ENCODE results near the gene TGFB1. TPM values are rescaled to one million over a fixed set of nuclear protein-coding genes. Genes with fewer than 3 reads are reported as not detected.

Gene TGFB1
- total and polyA plus RNA-seq, 9 of the 15 experiments (the other 6 are each of a cell fraction or from before 2014, with no cell fraction given): 0.24 to 159 (median 17.2) TPM

DNA sequence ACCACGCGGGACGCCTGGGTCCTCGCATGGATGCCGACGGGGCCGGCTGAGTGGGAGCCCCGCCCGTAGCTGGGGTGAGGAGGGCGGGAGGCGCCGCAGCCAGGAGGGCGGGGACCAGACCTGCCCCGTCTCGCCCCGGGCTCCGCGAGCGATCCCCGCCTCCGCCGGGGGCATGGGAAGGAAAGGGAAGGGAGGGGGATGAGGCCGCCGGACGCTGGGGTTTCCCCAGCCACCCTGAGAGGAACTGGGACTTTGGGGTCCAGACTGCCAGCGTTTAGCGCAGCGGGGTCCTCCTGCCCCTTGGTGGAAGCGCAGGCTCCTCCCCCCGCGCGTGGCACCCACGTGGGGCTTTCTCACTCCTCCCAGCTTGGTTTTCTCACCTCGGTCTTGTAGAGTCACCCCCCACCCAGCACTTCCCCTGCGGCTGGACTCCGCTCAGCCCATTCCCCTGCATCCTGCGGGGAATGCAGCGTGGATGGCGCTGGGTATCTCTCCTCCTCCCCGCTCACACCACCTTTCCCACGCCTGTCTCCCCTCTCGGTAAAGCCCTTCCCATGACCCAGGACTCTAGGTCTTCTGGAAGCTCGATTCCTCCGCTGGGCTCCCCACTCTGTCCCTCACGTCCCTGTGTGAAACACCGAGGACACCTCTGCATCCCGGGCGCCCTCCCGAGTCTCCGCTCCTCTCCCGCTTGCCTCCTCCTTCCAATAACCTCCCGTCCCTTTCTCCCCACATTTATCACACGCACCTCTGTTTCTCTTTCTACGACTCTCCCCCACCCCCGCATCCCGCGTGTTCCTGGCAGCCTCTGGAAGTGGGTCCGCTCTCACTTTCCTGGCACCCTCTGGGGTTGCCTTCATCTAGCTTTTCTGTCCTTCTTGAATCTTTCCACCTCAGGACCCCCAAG, 2.1 kb downstream of the TGFB1 start (continued):
- TF ChIP-seq, protein P1, sequence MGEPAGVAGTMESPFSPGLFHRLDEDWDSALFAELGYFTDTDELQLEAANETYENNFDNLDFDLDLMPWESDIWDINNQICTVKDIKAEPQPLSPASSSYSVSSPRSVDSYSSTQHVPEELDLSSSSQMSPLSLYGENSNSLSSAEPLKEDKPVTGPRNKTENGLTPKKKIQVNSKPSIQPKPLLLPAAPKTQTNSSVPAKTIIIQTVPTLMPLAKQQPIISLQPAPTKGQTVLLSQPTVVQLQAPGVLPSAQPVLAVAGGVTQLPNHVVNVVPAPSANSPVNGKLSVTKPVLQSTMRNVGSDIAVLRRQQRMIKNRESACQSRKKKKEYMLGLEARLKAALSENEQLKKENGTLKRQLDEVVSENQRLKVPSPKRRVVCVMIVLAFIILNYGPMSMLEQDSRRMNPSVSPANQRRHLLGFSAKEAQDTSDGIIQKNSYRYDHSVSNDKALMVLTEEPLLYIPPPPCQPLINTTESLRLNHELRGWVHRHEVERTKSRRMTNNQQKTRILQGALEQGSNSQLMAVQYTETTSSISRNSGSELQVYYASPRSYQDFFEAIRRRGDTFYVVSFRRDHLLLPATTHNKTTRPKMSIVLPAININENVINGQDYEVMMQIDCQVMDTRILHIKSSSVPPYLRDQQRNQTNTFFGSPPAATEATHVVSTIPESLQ (CRISPR knock-in tag; IDR thresholded peaks at IDR 0.05): no peak
- TF ChIP-seq PHB (CRISPR knock-in tag; IDR thresholded peaks at IDR 0.05) (no peak), HMG20A (CRISPR knock-in tag; conservative IDR thresholded peaks at IDR 0.05) (no peak), STAT5A (IDR thresholded peaks at IDR 0.05; ENCODE audit: borderline replicate concordance, low read length) (no peak), CC2D1A (IDR thresholded peaks at IDR 0.05) (no peak), ZKSCAN3 (CRISPR knock-in tag; IDR thresholded peaks at IDR 0.05) (no peak), ARNT (IDR thresholded peaks at IDR 0.05) (no peak), ZNF668 (CRISPR knock-in tag; IDR thresholded peaks at IDR 0.05) (no peak), TBL1XR1 (IDR thresholded peaks at IDR 0.05; ENCODE audit: low read length in 2 of 2) (no peak)
- TF ChIP-seq, protein P2, sequence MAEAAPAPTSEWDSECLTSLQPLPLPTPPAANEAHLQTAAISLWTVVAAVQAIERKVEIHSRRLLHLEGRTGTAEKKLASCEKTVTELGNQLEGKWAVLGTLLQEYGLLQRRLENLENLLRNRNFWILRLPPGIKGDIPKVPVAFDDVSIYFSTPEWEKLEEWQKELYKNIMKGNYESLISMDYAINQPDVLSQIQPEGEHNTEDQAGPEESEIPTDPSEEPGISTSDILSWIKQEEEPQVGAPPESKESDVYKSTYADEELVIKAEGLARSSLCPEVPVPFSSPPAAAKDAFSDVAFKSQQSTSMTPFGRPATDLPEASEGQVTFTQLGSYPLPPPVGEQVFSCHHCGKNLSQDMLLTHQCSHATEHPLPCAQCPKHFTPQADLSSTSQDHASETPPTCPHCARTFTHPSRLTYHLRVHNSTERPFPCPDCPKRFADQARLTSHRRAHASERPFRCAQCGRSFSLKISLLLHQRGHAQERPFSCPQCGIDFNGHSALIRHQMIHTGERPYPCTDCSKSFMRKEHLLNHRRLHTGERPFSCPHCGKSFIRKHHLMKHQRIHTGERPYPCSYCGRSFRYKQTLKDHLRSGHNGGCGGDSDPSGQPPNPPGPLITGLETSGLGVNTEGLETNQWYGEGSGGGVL (CRISPR knock-in tag; IDR thresholded peaks at IDR 0.05): no peak
- TF ChIP-seq, protein P3, sequence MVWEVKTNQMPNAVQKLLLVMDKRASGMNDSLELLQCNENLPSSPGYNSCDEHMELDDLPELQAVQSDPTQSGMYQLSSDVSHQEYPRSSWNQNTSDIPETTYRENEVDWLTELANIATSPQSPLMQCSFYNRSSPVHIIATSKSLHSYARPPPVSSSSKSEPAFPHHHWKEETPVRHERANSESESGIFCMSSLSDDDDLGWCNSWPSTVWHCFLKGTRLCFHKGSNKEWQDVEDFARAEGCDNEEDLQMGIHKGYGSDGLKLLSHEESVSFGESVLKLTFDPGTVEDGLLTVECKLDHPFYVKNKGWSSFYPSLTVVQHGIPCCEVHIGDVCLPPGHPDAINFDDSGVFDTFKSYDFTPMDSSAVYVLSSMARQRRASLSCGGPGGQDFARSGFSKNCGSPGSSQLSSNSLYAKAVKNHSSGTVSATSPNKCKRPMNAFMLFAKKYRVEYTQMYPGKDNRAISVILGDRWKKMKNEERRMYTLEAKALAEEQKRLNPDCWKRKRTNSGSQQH (CRISPR knock-in tag; IDR thresholded peaks at IDR 0.05): no peak; the same call in 1 of the 2 replicates
- TF ChIP-seq, protein P4, sequence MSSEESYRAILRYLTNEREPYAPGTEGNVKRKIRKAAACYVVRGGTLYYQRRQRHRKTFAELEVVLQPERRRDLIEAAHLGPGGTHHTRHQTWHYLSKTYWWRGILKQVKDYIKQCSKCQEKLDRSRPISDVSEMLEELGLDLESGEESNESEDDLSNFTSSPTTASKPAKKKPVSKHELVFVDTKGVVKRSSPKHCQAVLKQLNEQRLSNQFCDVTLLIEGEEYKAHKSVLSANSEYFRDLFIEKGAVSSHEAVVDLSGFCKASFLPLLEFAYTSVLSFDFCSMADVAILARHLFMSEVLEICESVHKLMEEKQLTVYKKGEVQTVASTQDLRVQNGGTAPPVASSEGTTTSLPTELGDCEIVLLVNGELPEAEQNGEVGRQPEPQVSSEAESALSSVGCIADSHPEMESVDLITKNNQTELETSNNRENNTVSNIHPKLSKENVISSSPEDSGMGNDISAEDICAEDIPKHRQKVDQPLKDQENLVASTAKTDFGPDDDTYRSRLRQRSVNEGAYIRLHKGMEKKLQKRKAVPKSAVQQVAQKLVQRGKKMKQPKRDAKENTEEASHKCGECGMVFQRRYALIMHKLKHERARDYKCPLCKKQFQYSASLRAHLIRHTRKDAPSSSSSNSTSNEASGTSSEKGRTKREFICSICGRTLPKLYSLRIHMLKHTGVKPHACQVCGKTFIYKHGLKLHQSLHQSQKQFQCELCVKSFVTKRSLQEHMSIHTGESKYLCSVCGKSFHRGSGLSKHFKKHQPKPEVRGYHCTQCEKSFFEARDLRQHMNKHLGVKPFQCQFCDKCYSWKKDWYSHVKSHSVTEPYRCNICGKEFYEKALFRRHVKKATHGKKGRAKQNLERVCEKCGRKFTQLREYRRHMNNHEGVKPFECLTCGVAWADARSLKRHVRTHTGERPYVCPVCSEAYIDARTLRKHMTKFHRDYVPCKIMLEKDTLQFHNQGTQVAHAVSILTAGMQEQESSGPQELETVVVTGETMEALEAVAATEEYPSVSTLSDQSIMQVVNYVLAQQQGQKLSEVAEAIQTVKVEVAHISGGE (CRISPR knock-in tag; IDR thresholded peaks at IDR 0.05): no peak
- TF ChIP-seq, protein P5, sequence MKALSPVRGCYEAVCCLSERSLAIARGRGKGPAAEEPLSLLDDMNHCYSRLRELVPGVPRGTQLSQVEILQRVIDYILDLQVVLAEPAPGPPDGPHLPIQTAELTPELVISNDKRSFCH (CRISPR knock-in tag; IDR thresholded peaks at IDR 0.05): no peak
- TF ChIP-seq, protein P5 (tag; IDR thresholded peaks at IDR 0.05): no peak
- TF ChIP-seq, protein P6, sequence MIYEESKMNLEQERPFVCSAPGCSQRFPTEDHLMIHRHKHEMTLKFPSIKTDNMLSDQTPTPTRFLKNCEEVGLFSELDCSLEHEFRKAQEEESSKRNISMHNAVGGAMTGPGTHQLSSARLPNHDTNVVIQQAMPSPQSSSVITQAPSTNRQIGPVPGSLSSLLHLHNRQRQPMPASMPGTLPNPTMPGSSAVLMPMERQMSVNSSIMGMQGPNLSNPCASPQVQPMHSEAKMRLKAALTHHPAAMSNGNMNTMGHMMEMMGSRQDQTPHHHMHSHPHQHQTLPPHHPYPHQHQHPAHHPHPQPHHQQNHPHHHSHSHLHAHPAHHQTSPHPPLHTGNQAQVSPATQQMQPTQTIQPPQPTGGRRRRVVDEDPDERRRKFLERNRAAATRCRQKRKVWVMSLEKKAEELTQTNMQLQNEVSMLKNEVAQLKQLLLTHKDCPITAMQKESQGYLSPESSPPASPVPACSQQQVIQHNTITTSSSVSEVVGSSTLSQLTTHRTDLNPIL (CRISPR knock-in tag; IDR thresholded peaks at IDR 0.05): no peak
